ENCODE measurements around the gene BATF3.
"Not testable (repeated sequence)": the region's sequence is repeated elsewhere in the genome, so short reads cannot be mapped to it uniquely, and the experiment has no call there.

The BATF3 gene, protein sequence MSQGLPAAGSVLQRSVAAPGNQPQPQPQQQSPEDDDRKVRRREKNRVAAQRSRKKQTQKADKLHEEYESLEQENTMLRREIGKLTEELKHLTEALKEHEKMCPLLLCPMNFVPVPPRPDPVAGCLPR

DNA sequence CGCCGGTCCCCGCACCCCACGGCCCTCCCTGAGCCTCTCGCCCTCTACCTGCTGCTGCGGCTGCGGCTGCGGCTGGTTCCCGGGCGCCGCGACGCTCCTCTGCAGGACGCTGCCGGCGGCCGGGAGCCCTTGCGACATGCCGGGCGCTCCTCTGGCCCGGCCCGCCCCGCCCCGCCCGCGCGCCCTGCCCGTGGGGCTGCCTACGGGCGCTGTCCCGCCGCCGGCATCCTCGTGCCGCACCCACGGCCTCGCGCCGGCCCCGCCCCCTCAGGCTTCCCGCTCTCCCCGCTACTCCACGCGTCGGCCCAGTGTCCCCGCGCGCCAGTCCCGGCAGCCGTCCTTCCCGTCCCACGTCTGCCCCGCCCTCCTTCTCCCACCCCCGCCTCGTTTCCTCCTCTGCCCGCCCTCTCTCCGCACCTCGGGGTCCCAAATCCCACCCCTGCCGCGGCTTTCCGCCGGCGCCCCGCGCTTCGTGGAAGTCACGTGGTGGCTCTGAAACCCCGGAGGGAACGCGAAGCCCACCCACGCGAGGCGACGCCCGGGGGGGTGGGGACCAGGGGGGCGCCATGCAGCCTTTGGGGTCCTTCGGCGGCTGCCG lies at the start of gene BATF3:
BATF3 (minus strand) TSS at position 216 of the 598 bp plus-strand sequence; CDS start at position 138, 78 bp downstream.
- DNase-seq: no peak

DNA sequence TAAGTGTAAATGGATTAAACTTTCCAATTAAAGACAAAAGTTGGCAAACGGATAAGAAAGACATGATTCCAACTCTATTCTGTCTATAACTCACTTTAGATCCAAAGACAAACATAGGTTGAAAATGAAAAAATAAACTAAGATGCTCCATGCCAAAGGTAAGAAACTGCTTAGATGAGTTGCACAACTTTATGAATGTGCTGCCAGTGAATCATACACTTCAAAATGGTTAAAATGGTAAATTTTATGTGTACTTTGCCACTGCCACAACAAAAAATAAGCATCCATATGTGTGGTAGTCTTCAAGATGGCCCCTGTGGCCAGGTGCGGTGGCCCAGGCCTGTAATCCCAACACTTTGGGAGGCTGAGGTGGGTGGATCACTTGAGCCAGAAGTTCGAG lies 46.9 kb upstream of the BATF3 start:
- DNase-seq: no peak

DNA sequence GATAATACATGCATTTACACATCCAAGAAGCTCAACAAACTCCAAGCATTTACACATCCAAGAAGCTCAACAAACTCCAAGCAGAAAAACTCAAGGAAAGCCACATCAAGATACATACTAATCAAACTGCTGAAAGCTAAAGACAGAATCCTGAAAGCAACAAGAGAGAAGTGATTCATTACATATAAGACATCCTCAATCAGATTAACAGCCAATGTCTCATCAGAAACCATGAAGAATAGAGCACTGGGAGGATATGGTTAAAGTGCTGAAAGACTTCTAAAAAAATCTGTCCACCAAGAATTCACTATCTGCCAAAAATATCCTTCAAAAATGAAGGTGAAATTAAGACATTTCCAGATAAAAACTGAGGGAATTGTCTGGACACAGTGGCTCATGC lies 45.7 kb upstream of the BATF3 start:
- no peak for DNase-seq

DNA sequence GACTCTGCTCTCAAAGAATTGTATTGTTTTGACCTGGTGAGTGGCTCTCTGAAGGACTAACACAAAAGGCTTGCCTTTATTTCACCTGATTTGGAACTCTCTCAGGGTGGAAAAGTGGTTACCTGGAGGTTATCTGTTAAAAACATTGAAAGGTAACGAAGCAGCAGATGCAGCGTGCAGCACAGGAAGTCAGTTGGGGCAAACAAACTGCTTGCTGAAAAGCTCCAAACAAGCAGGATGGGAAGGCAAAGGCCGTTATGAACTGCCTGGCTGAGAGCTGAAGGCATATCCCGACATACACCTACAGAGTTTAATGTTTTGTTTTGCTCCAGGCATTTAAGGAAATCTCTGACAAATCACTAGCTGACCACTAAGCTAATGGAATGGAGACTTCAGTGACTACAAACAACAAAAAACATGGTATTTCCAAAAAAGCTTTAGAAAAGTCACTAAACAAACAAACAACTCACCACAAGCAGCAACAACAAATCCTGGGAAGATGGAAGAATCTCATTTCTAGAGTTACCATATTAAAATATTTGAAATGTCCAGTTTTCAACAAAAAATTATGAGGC lies 44.3 kb upstream of the BATF3 start:
- no peak for DNase-seq

DNA sequence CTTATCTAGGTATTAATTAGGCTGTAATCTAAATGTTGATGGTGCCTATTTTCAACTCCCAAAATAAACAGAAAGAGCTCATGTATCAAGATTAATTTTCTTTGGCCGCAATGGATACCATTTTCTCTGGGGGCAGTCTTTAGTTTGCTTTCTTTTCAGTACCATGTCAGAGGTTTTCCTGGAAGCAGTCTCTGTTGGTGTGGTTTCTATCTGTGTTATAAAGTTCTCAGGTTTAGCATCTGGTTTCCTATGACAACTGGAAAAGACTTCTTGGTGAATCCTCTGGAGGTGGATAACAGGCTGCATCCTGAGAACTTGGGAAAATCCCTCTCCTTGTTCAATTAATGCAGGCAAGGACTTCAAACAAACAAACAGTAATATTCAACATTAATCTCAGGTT lies 38.7 kb upstream of the BATF3 start:
- DNase-seq: no peak

DNA sequence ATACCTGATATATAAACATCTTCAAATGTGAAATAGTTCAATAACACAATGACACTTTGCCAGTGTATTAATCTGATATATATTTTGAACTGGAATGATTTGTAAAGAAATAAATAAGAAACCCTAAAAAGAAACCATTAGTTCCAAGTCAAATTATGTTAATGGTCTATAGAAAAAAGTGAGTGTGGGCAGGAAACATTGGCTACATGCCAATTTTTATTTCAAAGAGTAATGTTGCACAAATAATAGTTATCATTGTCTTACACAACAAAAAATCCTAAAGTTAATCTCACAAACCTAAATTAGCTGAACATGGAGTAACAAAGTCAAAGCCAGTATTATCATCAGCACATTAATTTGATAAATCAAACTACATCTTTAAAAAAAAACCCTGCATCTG lies 37.9 kb upstream of the BATF3 start:
- no peak for DNase-seq

DNA sequence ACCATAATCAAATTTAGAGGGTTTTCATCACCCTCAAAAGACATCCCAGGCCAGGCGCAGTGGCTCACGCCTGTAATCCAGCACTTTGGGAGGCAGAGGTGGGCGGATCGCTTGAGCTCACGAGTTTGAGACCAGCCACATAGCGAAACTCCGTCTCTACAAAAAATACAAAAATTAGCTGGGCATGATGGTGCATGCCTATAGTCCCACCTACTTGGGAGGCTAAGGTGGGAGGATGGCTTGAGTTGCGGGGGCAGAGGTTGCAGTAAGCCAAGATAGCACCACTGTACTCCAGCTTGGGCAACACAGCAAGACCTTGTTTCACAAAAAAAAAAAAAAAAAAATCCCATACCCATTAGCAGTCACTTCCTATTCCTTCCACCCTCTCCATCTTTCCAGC lies 33.5 kb upstream of the BATF3 start:
- DNase-seq: no peak

DNA sequence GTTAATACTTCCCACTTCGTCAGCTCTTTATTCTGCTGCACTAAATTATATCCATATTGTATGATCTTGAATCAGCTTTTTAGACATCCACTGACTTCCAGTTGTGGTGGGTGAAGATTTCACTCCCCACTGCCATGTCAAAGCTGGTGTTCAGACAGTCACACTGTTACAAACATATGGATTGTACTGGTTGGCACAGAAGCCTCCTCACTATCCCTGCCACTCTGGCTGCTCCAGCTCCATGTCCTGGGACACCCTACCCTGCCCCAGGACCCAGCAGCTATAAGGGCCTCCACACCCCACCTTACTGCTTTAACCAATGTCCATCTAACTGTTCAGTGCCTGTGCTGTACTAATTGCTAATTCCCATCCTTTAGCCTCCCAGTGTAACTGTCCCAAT lies 32.0 kb upstream of the BATF3 start:
- DNase-seq: no peak

DNA sequence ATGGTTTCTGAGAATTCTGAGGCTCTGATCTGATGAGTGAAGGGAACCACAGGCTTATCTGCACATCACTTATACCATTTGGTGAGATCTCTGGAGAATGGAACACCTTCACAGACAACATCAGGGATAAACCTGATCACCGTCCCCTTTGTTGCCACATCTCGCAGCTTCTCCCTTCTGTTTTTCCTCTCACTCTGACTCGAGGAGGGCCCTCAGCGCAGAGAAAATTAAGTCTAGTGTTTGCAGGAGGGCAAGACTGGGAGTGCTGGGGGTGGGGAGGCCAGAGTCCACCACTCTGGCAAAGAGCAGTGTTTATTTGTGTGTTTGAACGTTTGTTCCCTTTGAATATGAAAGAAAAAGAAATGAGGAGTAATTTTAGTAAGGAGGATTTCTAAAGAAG lies 29.0 kb upstream of the BATF3 start:
- DNase-seq: no peak

DNA sequence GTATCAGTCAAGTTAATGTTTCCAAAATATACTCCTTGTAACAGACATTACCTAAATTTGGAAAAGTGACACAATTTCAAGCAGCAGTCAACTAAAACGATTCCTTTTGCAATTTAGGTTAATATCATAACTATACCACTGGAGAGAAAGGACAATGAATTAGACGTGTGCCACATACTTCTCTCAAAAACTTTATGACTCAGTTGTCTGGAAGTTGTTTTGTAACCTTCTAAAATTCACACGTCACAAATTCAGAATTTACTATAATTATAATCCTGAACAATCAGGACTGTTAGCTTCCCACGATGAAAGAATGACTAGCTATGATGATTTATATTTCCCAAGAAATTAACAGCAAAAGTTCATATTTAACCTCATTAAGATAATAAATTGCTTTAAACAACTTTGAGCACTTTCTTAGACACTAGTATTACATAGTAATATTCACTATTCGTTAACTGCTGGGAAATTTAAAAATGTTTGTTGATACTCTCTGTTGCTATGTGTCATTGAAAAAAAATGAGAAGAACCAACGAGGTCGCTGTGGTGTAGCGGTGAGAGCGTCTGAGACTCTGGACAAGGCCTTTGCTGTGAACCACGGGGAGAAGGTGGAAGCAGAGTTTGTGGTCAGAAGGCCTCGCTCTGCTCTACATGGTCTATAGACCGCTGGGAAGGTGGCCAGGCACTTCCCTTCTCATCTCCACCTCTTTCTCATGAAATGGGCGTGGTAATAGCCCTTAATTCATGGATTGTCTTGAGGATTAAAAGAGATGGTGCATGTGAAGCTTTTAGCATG lies 27.9 kb upstream of the BATF3 start:
- no peak for DNase-seq

DNA sequence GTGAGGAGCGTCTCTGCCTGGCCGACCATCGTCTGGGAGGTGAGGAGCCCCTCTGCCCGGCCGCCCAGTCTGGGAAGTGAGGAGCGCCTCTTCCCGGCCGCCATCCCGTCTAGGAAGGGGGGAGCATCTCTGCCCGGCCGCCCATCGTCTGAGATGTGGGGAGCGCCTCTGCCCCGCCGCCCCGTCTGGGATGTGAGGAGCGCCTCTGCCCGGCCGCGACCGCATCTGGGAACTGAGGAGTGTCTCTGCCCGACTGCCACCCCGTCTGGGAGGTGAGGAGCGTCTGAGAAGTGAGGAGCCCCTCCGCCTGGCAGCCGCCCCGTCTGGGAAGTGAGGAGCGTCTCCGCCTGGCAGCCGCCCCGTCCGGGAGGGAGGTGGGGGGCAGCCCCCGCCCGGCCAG lies 25.0 kb upstream of the BATF3 start:
- DNase-seq: not testable (repeated sequence)

DNA sequence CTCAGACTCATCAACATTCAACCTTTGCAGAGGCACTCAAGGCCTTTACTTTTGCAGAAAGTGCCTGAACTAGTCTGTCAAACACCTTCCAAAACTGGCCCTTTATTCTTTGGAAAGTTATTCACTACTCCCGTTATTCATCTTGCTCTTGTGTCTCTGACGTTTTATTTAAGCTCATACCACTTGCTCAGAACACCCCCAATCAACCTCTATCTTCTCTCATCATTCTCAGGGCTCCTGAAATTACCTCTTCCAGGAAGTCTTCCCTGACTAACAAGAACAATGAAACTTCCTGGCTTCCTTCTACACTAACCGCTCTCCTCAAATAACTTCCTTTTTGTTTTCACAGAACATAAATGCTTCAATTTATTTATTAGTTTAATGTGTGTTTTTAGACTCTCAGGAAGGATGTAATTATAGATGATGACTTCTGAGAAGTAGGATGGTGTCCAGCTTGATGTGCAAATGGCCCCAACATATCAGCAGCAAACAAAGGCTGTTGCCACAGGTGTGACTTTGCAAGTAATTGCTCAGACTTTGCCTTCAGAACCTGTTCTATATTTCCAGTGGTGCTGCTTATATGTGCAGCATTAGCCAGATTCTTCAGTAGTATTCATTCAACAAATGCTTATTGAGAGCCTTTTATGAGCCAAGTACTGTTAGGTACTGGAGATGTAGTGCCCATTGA lies 22.8 kb upstream of the BATF3 start:
- no peak for DNase-seq

DNA sequence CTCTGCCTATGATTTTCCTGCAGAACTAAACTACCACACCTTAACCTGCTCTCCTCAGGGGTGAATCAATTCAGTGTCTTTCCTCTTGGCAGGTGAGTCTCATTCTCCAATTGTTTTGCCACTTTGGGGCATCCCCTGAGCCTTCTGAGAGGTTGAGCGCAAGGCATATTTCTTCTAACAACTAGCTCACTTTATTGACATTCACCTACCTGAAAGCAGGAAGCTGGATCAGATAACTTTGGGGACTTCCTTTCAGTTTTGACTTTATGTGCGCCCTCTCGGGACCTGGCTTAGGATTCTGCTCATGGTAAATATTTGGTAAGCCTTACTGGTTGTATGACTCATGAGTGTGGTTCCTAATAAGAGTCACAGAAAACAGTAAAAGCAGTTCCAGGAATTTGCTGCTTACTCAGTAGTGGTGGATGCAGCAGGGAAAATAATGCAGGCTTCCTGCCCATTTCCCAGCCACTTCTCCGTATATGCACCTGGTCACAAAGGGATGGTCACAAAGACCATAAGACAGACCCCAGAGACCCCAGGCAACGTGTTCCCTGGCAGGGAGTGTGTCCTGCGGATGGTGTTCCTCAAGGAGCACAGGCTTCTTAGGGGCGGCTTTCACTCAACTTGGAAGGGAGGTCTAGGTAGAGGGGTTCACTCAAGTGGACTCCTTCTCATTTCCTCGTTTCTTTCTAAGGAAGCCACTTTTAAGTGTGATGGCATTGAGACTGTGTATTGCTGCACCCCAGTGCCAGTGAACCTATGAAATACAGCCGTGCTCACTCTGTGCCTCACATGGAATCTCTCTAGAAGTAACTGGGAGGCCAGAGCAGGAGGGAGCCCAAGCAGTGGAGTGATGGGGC lies 22.0 kb upstream of the BATF3 start:
- DNase-seq: peak in 1 of 2 experiments; percentile 9

DNA sequence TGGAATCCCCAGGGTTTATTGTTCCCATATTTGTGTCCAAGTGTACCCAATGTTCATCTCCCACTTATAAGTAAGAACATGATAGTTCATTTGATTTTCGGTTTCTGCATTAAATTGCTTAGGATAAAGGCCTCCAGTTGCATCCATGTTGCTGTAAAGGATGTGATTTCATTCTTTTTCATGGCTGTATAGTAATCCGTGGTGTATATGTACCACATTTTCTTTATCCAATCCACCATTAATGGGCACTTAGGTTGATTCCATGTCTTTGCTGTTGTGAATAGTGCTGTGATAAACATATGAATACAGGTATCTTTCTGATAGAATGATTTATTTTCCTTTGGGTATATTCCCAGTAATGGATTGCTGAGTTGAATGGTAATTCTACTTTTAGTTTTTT lies 20.0 kb upstream of the BATF3 start:
- no peak for DNase-seq

DNA sequence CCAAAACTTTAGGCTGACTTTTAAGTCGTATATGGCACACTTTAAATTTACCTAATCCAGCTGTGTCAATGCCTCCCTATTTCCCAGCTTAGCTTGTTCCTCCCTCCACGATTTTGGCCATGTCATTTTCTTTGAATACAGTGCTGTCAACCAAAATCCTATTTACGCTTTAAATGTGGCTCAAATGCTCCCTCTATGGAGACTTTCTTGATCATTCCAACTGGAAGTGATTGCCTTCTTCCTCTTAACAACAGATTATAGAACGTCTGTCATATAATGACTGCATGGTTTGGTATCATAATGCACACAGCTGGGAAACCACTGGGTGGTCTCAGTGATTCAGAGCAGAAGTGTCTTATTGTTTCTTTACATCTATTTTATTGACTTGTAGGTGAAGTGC lies 18.9 kb upstream of the BATF3 start:
- no peak for DNase-seq

DNA sequence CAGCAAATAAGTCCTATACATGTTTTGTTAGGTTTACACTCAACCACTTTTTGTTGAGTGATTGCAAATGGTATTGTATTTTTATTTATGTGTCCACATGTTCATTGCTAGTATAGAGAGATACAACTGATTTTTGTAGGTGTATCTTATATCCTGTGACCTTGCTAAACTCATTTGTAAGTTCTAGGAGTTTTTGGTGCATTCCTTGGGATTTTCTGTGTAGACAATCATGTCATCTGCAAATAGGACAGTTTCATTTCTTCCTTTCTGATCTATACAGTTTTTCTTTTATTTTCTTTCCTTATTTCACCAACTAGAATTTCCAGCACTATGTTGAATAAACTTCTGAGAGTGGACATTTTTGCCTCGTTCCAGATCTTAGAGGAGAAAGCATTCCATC lies 16.5 kb upstream of the BATF3 start:
- DNase-seq: no peak

DNA sequence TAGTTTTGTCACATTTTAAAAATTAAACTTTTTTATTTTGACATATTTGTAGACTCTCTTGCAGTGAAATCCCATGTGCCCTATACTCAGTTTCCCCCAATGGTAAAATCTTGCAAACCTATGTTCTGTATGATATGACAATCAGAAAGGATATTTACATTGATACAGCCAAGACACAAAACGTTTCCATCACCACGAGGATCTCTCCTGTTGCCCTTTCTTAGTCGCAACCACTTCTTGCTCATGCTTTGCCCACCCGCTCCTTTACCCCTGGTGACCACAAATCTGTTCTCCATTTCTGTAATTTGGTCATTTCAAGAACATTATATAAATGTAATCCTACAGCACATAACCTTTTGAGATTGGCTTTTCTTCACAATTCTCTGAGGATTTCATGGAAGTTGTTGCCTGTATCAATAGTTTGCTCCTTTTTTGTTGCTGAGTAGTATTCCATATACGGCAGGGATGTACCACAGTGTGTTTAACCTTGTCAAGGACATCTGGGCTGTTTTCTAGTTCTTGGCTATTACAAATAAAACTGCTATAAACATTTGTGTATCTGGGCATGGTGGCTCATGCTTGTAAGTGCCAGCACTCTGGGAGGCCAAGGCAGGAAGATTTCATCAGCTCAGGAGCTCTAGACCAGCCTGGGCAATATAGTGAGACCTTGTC lies 14.0 kb upstream of the BATF3 start:
- DNase-seq: no peak

DNA sequence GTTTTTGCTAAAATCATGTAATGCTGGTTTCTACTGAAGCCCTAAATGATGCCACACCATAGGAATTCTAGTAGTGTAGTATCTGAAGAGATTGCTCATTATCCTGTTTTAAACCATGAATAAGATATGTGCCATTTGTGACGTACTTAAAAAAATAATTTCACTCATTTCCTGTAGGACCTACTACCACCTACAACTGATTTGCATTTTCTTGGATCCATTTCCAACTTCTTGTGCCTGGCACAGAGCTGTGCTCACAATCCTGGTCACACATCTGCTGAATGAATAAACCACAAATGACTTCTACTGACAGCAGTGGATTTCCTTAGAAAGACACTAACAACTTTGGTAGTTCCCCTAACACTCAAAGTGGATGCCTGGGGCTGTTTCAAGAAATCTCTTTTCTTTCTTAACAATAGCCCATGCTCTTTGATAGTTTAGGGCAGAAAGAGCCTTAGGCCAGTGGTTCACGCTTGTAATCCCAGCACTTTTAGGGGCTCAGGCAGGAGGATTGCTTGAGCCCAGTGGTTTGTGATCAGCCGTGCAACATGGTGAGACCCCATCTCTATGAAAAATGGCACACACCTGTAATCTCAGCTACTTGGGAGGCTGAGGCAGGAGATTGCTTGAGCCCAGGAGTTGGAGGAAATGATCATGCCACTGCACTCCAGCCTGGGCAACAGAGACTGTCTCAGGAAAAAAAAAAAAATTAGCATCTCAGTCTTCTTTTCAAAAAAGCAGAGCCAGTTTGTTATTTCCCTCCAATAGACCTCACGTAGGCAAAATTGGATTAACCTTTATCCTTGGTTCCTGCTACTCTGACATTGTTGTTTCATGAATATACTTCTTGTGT lies 13.0 kb upstream of the BATF3 start:
- DNase-seq: no peak

DNA sequence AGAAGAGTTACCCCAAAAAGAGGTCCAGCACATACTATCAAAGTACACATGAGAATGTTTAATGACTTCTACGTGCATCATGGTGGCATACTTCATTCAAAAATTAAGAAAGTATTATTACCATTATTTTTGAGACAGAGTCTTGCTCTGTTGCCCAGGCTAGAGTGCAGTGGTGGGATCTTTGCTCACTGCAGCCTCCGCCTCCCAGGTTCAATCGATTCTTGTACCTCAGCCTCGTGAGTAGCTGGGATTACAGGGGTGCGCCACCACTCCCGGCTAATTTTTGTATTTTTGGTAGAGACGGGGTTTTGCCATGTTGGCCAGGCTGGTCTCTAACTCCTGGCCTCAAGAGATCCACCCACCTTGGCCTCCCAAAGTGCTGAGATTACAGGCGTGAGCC lies 12.3 kb upstream of the BATF3 start:
- DNase-seq: not testable (repeated sequence)

DNA sequence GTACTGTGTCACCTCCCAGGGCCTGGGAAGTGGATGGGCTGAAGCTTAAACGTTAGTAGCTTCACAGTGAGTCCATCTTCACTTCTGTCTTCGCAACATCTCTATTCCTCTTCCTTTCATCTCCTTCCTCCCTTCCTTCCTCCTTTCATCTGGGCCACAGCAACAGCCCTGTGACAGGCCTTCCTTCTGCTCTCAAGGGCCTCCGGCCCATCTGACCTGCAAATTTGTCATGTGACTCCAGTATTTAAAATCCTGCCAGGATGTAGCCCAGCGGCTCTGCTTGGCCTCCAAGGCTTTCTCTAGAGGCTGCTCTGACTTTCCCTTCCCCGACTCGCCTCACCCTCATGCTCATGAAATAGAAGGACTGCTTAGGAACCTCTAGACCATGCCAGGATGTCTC lies 10.9 kb upstream of the BATF3 start:
- no peak for DNase-seq

DNA sequence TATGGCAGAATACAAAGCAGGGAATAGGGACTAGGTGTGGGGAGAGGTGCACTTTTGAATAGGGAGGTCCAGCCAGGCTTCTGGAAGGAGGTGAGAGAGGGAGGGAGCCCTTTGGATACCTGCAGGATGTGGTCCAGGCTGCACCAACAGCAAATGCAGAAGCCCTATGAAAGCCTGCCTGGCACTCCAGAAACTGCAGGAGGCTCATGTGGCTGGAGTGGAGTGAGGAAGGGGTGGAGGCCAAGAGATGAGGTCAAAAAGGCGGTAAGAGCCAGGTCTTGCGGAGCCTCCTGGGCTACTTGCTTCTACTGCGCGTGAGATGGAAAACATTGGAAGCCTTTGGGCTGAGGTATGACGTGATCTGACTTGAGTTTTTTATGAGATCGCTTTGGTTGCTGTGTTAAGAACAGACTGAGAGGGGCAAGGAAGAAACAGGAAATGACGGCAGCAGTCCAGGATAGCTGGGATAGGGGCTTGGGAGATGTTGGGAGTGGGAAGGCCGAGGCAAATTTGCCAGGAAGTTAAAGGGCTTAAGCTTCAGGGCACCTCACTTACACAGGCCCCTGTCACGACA lies 4.4 kb upstream of the BATF3 start:
- no peak for DNase-seq

All from SHP77 (cell line).